IPS DF 4.7 (cell line): ENCODE measurements around the gene HEPACAM.

Experiments used
- DNase-seq: peaks from one replicate; pipeline ENCODE4 v3.0.0-alpha.2; 2013; ENCODE audit warnings: low spot score; ENCODE audit errors: extremely low read depth

HEPACAM gene

DNA sequence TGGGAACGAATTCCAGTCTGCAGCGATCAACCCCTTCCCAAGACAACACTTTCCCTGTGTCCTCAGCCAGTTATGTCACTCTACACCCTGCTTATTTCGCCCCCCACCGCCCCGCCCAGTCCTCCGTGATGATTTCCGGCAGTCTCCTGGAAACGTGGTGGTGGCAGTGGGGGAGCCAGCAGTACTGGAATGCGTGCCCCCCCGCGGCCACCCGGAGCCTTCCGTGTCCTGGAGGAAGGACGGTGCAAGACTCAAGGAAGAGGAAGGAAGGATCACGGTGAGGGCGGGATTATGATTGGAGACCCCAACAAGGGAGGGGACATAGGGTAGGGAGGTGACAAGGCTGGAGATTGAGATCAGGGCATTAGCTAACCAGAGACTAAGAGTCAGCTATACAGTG is 66.5 kb downstream of the HEPACAM start:
- DNase-seq = no peak
